Spleen (tissue), 11 donors: ENCODE results near the gene RCCD1. TPM values are rescaled to one million over a fixed set of nuclear protein-coding genes. Genes with fewer than 3 reads are reported as not detected.

Experiments
- DNase-seq: peaks from one replicate; pipeline ENCODE4 v3.0.0-alpha.2; 2020
- H3K27ac ChIP-seq, 8 donors: fragments of 200-600 bp; sonication (generic) in 7 of 8; 1 replicate in 4 of 8; 2 replicates in 4 of 8; pipeline versions ENCODE4 v1.5.0 to v1.8.0; 2016 to 2021; ENCODE audit warnings: inconsistent platforms in 4 of 8, mild to moderate bottlenecking in 4 of 8, moderate library complexity in 1 of 8
- H3K27me3 ChIP-seq, 7 donors: fragments of 200-600 bp; sonication (generic) in 6 of 7; replicated peaks in 1 of 7; 1 replicate in 4 of 7; 2 replicates in 3 of 7; pipeline versions ENCODE4 v1.5.0 to v1.8.0; 2016 to 2021; ENCODE audit warnings: inconsistent platforms in 3 of 7, mild to moderate bottlenecking in 1 of 7
- H3K36me3 ChIP-seq, 6 donors: fragments of 200-600 bp; sonication (generic) in 5 of 6; 1 replicate in 4 of 6; 2 replicates in 2 of 6; pipeline versions ENCODE4 v1.5.0 to v1.8.0; 2016 to 2021; ENCODE audit warnings: inconsistent platforms in 2 of 6
- H3K4me1 ChIP-seq, 6 donors: fragments of 200-600 bp; sonication (generic) in 5 of 6; 1 replicate in 3 of 6; 2 replicates in 3 of 6; pipeline versions ENCODE4 v1.5.0 to v1.8.0; 2016 to 2021; ENCODE audit warnings: inconsistent platforms in 3 of 6
- H3K4me3 ChIP-seq, 8 donors: fragments of 200-600 bp; sonication (generic) in 7 of 8; 1 replicate in 4 of 8; 2 replicates in 4 of 8; pipeline versions ENCODE4 v1.5.0 to v1.8.0; 2016 to 2021; ENCODE audit warnings: inconsistent platforms in 4 of 8, mild to moderate bottlenecking in 4 of 8, moderate library complexity in 2 of 8
- H3K9me3 ChIP-seq, 8 donors: fragments of 200-600 bp; sonication (generic) in 7 of 8; 1 replicate in 4 of 8; 2 replicates in 4 of 8; pipeline versions ENCODE4 v1.5.0 to v1.8.0; 2016 to 2021; ENCODE audit warnings: inconsistent platforms in 4 of 8
- POLR2A ChIP-seq, 3 donors: fragments of 450-650 bp; IDR thresholded peaks; one replicate each; pipeline ENCODE4 v1.5.1; 2017; ENCODE audit warnings: antibody characterized with exemption in 3 of 3, mild to moderate bottlenecking in 1 of 3
- POLR2AphosphoS5 ChIP-seq, 3 donors: sonication (generic); formaldehyde crosslinking; IDR thresholded peaks; one replicate each; pipeline ENCODE4 v1.5.1; 2017; ENCODE audit warnings: antibody characterized with exemption in 3 of 3
- WGBS, 5 donors: extraction: QIAGEN DNeasy Blood & Tissue Kit in 3 of 5; methylation state at CpG; one replicate each; pipeline versions ENCODE4 v1.1.5 to v1.1.7; 2013 to 2018; 5-methylcytosine and 5-hydroxymethylcytosine counted together
- intact Hi-C: fragments of 100-400 bp; cut with DNase I; formaldehyde crosslinking; loops from one replicate; pipeline ENCODE4 v1.15.0; 2023; ENCODE audit warnings: low total_unique reads
- polyA plus RNA-seq, 3 donors: library from polyadenylated mRNA; stranded (reverse); fragments of 200-250 nt; gene quantifications; one replicate each; pipeline ENCODE4 v1.2.1, GENCODE V29; 2013
- total RNA-seq, 7 donors: library from RNA; depleted of rRNA in 3 of 7; stranded (reverse); fragments of >200 nt in 3 of 7; fragmentation: NEBNext Ultra II Directional in 4 of 7; extraction: Animal tissue kit (Norgen Biotek cat#: 25700) in 4 of 7; gene quantifications; one replicate each; pipeline versions ENCODE4 v1.1.0 to v1.2.1, GENCODE V29; 2016 to 2021
- TF ChIP-seq, protein P1 (sequence below), 11 experiments: fragments of 200-600 bp in 7 of 11; fragments of 450-650 bp in 4 of 11; sonication (generic) in 4 of 11; IDR thresholded peaks in 8 of 11; conservative IDR thresholded peaks in 3 of 11; 1 replicate in 7 of 11; 2 replicates in 4 of 11; pipeline versions ENCODE4 v1.4.0 to v1.8.0; 2016 to 2021; ENCODE audit warnings: antibody characterized with exemption in 11 of 11, inconsistent platforms in 4 of 11, mild to moderate bottlenecking in 1 of 11
- donor health status: healthy with polysubstance abuse.
- donor health status: DM: no; HTN: no; CAD: no; lungs with moderate emphysema.
- donor health status: DM: no; HTN: no; CAD: no.
- donor health status: Bipolar disorder and iron deficiency.
- donor health status: healthy.
- donor health status: DM: no; HTN: no; CAD: no.
- donor health status: DM: yes; HTN: yes; CAD: no.

The RCCD1 gene
- total and polyA plus RNA-seq, 10 donors = 3.6 to 11.4 (median 8.5) TPM

DNA sequence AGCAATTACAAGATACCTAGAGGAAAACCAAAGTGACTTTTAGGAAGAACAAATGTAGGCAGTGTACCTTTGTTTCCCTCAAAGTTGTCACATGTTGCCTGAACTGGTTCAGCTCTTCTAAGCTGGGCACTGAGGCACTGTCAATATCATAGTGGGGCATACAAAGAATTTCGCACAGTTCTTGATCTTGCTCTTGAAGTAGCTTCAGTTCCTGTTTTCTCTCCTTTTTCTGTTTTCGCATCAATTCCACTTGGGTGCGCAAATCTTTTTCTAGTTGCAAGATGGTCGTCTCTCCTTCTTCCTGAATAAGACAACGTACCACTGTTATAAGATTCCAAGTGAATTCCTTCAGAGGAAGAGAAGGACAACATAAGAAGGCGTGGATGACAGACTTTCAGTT, 27.0 kb downstream of the RCCD1 start:
- no peak for TF ChIP-seq POLR2AphosphoS5 (IDR thresholded peaks at IDR 0.05)
- TF ChIP-seq POLR2A (IDR thresholded peaks at IDR 0.05) = no peak
- TF ChIP-seq, protein P1, sequence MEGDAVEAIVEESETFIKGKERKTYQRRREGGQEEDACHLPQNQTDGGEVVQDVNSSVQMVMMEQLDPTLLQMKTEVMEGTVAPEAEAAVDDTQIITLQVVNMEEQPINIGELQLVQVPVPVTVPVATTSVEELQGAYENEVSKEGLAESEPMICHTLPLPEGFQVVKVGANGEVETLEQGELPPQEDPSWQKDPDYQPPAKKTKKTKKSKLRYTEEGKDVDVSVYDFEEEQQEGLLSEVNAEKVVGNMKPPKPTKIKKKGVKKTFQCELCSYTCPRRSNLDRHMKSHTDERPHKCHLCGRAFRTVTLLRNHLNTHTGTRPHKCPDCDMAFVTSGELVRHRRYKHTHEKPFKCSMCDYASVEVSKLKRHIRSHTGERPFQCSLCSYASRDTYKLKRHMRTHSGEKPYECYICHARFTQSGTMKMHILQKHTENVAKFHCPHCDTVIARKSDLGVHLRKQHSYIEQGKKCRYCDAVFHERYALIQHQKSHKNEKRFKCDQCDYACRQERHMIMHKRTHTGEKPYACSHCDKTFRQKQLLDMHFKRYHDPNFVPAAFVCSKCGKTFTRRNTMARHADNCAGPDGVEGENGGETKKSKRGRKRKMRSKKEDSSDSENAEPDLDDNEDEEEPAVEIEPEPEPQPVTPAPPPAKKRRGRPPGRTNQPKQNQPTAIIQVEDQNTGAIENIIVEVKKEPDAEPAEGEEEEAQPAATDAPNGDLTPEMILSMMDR (IDR thresholded peaks at IDR 0.05 in 8 of 11, conservative IDR thresholded peaks at IDR 0.05 in 3 of 11) = no peak
- no peak overlapping the region for H3K4me3 ChIP-seq
- H3K27ac ChIP-seq = peak overlapping the region in 3 of 8 donors; percentile 13 to 51 (median 22)
- no peak for DNase-seq
- intact Hi-C loops = no loop called here
- H3K9me3 ChIP-seq = no peaks in the 10 kb centered on the region
- 70 to 84% (median 75%) methylated on average over 6 of the region's 6 CpGs for WGBS, 5 donors
- H3K36me3 ChIP-seq = peaks cover 0 to 74% (median 0%) of the 10 kb centered on the region in 6 donors
- no peaks in the 10 kb centered on the region for H3K27me3 ChIP-seq
- H3K4me1 ChIP-seq = peaks cover 0 to 19% (median 1%) of the 10 kb centered on the region in 6 donors

GRCh38 chr15:90982135-90982534, 27.5 kb downstream of the RCCD1 start:
- Histone ChIP-seq H3K27ac (peak overlapping the region in 2 of 8 donors; percentile 13 to 51), H3K4me1 (peaks cover 0 to 24% (median 1%) of the 10 kb centered on the region in 6 donors), H3K27me3 (no peaks in the 10 kb centered on the region), H3K4me3 (no peak overlapping the region), H3K9me3 (no peaks in the 10 kb centered on the region), H3K36me3 (peaks cover 0 to 70% (median 0%) of the 10 kb centered on the region in 6 donors)
- intact Hi-C loops = no loop called here
- DNase-seq = no peak
- WGBS, 5 donors = 82 to 90% (median 84%) methylated on average over 5 of the region's 5 CpGs
- TF ChIP-seq POLR2A (IDR thresholded peaks at IDR 0.05) (no peak), POLR2AphosphoS5 (IDR thresholded peaks at IDR 0.05) (no peak)
- TF ChIP-seq, protein P1 (IDR thresholded peaks at IDR 0.05 in 8 of 11, conservative IDR thresholded peaks at IDR 0.05 in 3 of 11) = no peak

DNA sequence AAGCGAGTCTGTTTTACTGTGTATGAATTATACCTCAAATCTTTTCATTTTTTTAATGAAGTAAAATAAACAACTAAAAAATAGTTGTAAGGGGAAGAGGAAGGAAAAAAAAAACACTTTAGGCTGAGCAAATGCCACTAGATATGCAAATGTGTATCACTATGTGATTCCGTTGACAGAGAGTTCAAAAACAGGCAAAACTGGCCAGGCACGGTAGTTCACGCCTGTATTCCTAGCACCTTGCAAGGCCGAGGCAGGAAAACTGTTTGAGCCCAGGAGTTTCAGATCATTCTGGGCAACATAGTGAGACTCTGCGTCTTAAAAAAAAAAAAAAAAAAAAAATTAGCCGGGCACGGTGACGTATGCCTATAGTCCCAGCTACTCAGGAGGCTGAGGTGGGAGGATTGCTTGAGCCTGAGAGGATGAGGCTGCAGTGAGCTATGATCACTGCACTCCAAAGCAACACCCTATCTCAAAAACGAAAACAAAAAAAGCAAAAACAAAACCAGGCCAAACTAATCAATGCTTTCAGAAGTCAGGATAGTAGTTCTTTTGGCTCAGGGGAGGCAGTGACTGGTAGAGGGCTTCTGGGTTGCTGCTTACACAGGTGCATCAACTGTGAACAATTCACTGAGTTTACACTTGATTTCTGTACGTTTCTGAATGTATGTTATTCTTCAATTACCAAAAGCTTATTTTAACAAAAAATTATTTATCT, 32.3 kb downstream of the RCCD1 start:
- 72 to 88% (median 85%) methylated on average over 11 of the region's 11 CpGs for WGBS, 5 donors
- Histone ChIP-seq H3K9me3 (no peaks in the 10 kb centered on the region), H3K4me1 (peaks cover 0 to 42% (median 15%) of the 10 kb centered on the region in 6 donors), H3K27me3 (no peaks in the 10 kb centered on the region), H3K36me3 (peaks cover 0 to 24% (median 0%) of the 10 kb centered on the region in 6 donors), H3K27ac (peak overlapping the region in 1 of 8 donors; percentile 6), H3K4me3 (no peak overlapping the region)
- no peak for DNase-seq
- intact Hi-C loops = no loop called here
- TF ChIP-seq, protein P1 (IDR thresholded peaks at IDR 0.05 in 8 of 11, conservative IDR thresholded peaks at IDR 0.05 in 3 of 11) = no peak

GRCh38 chr15:90987561-90988141, 33.0 kb downstream of the RCCD1 start:
- H3K9me3 ChIP-seq = no peaks in the 10 kb centered on the region
- TF ChIP-seq, protein P1 (IDR thresholded peaks at IDR 0.05 in 8 of 11, conservative IDR thresholded peaks at IDR 0.05 in 3 of 11) = no peak
- TF ChIP-seq POLR2AphosphoS5 (IDR thresholded peaks at IDR 0.05) (no peak), POLR2A (IDR thresholded peaks at IDR 0.05) (no peak)
- intact Hi-C loops = no loop called here
- no peak overlapping the region for H3K4me3 ChIP-seq
- no peaks in the 10 kb centered on the region for H3K27me3 ChIP-seq
- DNase-seq = no peak
- 83 to 90% (median 87%) methylated on average over 7 of the region's 7 CpGs for WGBS, 5 donors
- H3K27ac ChIP-seq = peak overlapping the region in 1 of 8 donors; percentile 13
- H3K36me3 ChIP-seq = peaks cover 0 to 18% (median 0%) of the 10 kb centered on the region in 6 donors
- peaks cover 0 to 36% (median 15%) of the 10 kb centered on the region in 6 donors for H3K4me1 ChIP-seq
